HepG2 (cell line): ENCODE results near the gene CBLC. TPM values are rescaled to one million over a fixed set of nuclear protein-coding genes. Genes with fewer than 3 reads are reported as not detected.

Experiments used
- ATM ChIP-seq: fragments of 450-650 bp; IDR thresholded peaks from 2 replicates; pipeline ENCODE4 v1.7.1; 2017; ENCODE audit warnings: mild to moderate bottlenecking, borderline replicate concordance
- DBP ChIP-seq: sonication (generic); formaldehyde crosslinking; IDR thresholded peaks from 2 replicates; pipeline ENCODE4 v1.4.0; 2020; ENCODE audit warnings: missing genetic modification reagents; ENCODE audit errors: not compliant biosample characterization
- ELF4 ChIP-seq: sonication (generic); formaldehyde crosslinking; IDR thresholded peaks from 2 replicates; pipeline ENCODE4 v1.5.0; 2020; ENCODE audit warnings: missing genetic modification reagents, mild to moderate bottlenecking, moderate library complexity, borderline replicate concordance
- GABPA ChIP-seq, 2 experiments: IDR thresholded peaks; 2 replicates each; pipeline ENCODE4 v1.6.1; 2011 to 2016; ENCODE audit warnings: low read depth in 2 of 2, low read length in 1 of 2, missing biosample characterization in 1 of 2, missing genetic modification characterization in 1 of 2
- MAFK ChIP-seq, 2 experiments: IDR thresholded peaks in 1 of 2; conservative IDR thresholded peaks in 1 of 2; 2 replicates each; pipeline ENCODE4 v1.6.1; 2011; ENCODE audit warnings: improper control_type of control experiment in 2 of 2, low read length in 2 of 2
- MEF2D ChIP-seq: sonication (generic); formaldehyde crosslinking; IDR thresholded peaks from 2 replicates; pipeline ENCODE4 v1.5.1; 2020; ENCODE audit warnings: mild to moderate bottlenecking, missing genetic modification reagents
- NR2F2 ChIP-seq: IDR thresholded peaks from 2 replicates; pipeline ENCODE4 v1.6.1; 2012; ENCODE audit warnings: low read depth, inconsistent platforms, borderline replicate concordance
- PPARG ChIP-seq: conservative IDR thresholded peaks from 2 replicates; pipeline ENCODE4 v1.6.1; 2016; ENCODE audit warnings: missing biosample characterization, missing genetic modification reagents
- YY1 ChIP-seq: IDR thresholded peaks from 2 replicates; pipeline ENCODE4 v1.6.1; 2011; ENCODE audit warnings: low read length, low read depth, moderate library complexity, mild to moderate bottlenecking; ENCODE audit not compliant: insufficient read depth, insufficient replicate concordance
- ZFP36L2 ChIP-seq: sonication (generic); formaldehyde crosslinking; IDR thresholded peaks from 2 replicates; pipeline ENCODE4 v1.4.0; 2020; ENCODE audit warnings: missing genetic modification reagents
- ZMAT3 ChIP-seq: sonication (generic); formaldehyde crosslinking; conservative IDR thresholded peaks from 2 replicates; pipeline ENCODE4 v1.7.0; 2021; ENCODE audit warnings: missing genetic modification reagents
- ZNF260 ChIP-seq: sonication (generic); formaldehyde crosslinking; IDR thresholded peaks from 2 replicates; pipeline ENCODE4 v1.4.0; 2020; ENCODE audit warnings: missing genetic modification reagents, low read depth, mild to moderate bottlenecking, borderline replicate concordance
- ZNF720 ChIP-seq: sonication (generic); formaldehyde crosslinking; IDR thresholded peaks from 2 replicates; pipeline ENCODE4 v1.4.0; 2020; ENCODE audit warnings: missing genetic modification reagents
- ZNF772 ChIP-seq: sonication (generic); formaldehyde crosslinking; IDR thresholded peaks from 2 replicates; pipeline ENCODE4 v1.5.0; 2020; ENCODE audit warnings: mild to moderate bottlenecking, missing genetic modification reagents
- ZSCAN30 ChIP-seq: sonication (generic); formaldehyde crosslinking; IDR thresholded peaks from 2 replicates; pipeline ENCODE4 v1.5.0; 2020; ENCODE audit warnings: mild to moderate bottlenecking, missing genetic modification reagents
- polyA plus RNA-seq, 8 experiments: library from polyadenylated mRNA; depleted of rRNA in 3 of 8; stranded (reverse) in 7 of 8; unstranded in 1 of 8; fragments of >200 nt; fragmentation: Illumina TruSeq in 4 of 8; extraction: Trizol in 4 of 8; gene quantifications; 2 replicates each; pipeline versions ENCODE4 v1.2.1 to v1.2.3, GENCODE V29; 2011 to 2016; ENCODE audit warnings: low read depth in 4 of 8, missing spikeins in 1 of 8, mixed read lengths in 1 of 8; ENCODE audit not compliant: insufficient read depth in 1 of 8
- total RNA-seq, 5 experiments: library from RNA; depleted of rRNA; stranded (reverse); fragments of >200 nt; fragmentation: Illumina TruSeq; extraction: Trizol; gene quantifications; 2 replicates each; pipeline ENCODE4 v1.2.3, GENCODE V29; 2016; ENCODE audit warnings: low read depth in 1 of 5
- TF ChIP-seq, protein P1 (sequence below): sonication (generic); formaldehyde crosslinking; IDR thresholded peaks from 2 replicates; pipeline ENCODE4 v1.4.0; 2020; ENCODE audit warnings: missing genetic modification reagents
- TF ChIP-seq, protein P2 (sequence below): sonication (generic); formaldehyde crosslinking; IDR thresholded peaks from 2 replicates; pipeline ENCODE4 v1.4.0; 2020; ENCODE audit warnings: mild to moderate bottlenecking, missing genetic modification reagents, borderline replicate concordance
- TF ChIP-seq, protein P3 (sequence below): sonication (generic); formaldehyde crosslinking; IDR thresholded peaks from 2 replicates; pipeline ENCODE4 v1.8.1; 2023; ENCODE audit warnings: mild to moderate bottlenecking, missing genetic modification reagents
- TF ChIP-seq, protein P4 (sequence below): sonication (generic); formaldehyde crosslinking; IDR thresholded peaks from 2 replicates; pipeline ENCODE4 v1.5.1; 2020; ENCODE audit warnings: mild to moderate bottlenecking, missing genetic modification reagents, borderline replicate concordance

Gene CBLC
- total and polyA plus RNA-seq, 2 of the 13 experiments (the other 11 are each of a cell fraction or from before 2014, with no cell fraction given): 1.8 to 2.6 TPM

GRCh38 chr19:44845612-44846454, 68.1 kb downstream of the CBLC start, which contains the start of gene NECTIN2 (continued):
- TF ChIP-seq, protein P1, sequence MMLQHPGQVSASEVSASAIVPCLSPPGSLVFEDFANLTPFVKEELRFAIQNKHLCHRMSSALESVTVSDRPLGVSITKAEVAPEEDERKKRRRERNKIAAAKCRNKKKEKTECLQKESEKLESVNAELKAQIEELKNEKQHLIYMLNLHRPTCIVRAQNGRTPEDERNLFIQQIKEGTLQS (CRISPR knock-in tag): 0 out of 2 replicates have a peak, but pooled peaks have one; percentile 9
- no peak for TF ChIP-seq DBP (CRISPR knock-in tag)
- TF ChIP-seq PPARG (CRISPR knock-in tag): peak; percentile 32; the same call in 1 of the 2 replicates
- no peak for TF ChIP-seq ZNF720 (CRISPR knock-in tag)
- TF ChIP-seq ZNF260: no peak
- no peak for TF ChIP-seq ZNF772 (CRISPR knock-in tag)
- TF ChIP-seq YY1: no peak
- TF ChIP-seq, protein P2, sequence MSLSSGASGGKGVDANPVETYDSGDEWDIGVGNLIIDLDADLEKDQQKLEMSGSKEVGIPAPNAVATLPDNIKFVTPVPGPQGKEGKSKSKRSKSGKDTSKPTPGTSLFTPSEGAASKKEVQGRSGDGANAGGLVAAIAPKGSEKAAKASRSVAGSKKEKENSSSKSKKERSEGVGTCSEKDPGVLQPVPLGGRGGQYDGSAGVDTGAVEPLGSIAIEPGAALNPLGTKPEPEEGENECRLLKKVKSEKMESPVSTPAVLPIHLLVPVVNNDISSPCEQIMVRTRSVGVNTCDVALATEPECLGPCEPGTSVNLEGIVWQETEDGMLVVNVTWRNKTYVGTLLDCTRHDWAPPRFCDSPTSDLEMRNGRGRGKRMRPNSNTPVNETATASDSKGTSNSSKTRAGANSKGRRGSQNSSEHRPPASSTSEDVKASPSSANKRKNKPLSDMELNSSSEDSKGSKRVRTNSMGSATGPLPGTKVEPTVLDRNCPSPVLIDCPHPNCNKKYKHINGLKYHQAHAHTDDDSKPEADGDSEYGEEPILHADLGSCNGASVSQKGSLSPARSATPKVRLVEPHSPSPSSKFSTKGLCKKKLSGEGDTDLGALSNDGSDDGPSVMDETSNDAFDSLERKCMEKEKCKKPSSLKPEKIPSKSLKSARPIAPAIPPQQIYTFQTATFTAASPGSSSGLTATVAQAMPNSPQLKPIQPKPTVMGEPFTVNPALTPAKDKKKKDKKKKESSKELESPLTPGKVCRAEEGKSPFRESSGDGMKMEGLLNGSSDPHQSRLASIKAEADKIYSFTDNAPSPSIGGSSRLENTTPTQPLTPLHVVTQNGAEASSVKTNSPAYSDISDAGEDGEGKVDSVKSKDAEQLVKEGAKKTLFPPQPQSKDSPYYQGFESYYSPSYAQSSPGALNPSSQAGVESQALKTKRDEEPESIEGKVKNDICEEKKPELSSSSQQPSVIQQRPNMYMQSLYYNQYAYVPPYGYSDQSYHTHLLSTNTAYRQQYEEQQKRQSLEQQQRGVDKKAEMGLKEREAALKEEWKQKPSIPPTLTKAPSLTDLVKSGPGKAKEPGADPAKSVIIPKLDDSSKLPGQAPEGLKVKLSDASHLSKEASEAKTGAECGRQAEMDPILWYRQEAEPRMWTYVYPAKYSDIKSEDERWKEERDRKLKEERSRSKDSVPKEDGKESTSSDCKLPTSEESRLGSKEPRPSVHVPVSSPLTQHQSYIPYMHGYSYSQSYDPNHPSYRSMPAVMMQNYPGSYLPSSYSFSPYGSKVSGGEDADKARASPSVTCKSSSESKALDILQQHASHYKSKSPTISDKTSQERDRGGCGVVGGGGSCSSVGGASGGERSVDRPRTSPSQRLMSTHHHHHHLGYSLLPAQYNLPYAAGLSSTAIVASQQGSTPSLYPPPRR (CRISPR knock-in tag): 0 out of 2 replicates have a peak, but pooled peaks have one; percentile 16
- TF ChIP-seq ATM: no peak
- TF ChIP-seq MEF2D: no peak; the same call in none of the 2 replicates
- TF ChIP-seq MAFK (conservative IDR thresholded peaks at IDR 0.05 in 1 of 2, IDR thresholded peaks at IDR 0.05 in 1 of 2; ENCODE audit: low read length in 2 of 2): no peak
- TF ChIP-seq, protein P3, sequence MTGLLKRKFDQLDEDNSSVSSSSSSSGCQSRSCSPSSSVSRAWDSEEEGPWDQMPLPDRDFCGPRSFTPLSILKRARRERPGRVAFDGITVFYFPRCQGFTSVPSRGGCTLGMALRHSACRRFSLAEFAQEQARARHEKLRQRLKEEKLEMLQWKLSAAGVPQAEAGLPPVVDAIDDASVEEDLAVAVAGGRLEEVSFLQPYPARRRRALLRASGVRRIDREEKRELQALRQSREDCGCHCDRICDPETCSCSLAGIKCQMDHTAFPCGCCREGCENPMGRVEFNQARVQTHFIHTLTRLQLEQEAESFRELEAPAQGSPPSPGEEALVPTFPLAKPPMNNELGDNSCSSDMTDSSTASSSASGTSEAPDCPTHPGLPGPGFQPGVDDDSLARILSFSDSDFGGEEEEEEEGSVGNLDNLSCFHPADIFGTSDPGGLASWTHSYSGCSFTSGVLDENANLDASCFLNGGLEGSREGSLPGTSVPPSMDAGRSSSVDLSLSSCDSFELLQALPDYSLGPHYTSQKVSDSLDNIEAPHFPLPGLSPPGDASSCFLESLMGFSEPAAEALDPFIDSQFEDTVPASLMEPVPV (CRISPR knock-in tag): no peak
- no peak for TF ChIP-seq ZFP36L2 (CRISPR knock-in tag)
- TF ChIP-seq, protein P4, sequence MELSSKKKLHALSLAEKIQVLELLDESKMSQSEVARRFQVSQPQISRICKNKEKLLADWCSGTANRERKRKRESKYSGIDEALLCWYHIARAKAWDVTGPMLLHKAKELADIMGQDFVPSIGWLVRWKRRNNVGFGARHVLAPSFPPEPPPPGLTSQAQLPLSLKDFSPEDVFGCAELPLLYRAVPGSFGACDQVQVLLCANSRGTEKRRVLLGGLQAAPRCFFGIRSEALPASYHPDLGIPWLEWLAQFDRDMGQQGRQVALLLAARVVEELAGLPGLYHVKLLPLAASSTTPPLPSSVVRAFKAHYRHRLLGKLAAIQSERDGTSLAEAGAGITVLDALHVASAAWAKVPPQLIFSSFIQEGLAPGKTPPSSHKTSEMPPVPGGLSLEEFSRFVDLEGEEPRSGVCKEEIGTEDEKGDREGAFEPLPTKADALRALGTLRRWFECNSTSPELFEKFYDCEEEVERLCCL (CRISPR knock-in tag): no peak
- no peak for TF ChIP-seq ELF4 (CRISPR knock-in tag)
- TF ChIP-seq ZMAT3 (CRISPR knock-in tag): peak; percentile 43; the same call in 1 of the 2 replicates
- peak; percentile 46; the same call in 1 of the 2 replicates for TF ChIP-seq NR2F2
- TF ChIP-seq GABPA (IDR thresholded peaks at IDR 0.05; ENCODE audit: low read depth, low read length): no peak
- TF ChIP-seq GABPA (CRISPR knock-in tag; IDR thresholded peaks at IDR 0.05; ENCODE audit: low read depth): 0 out of 2 replicates have a peak, but pooled peaks have one; percentile 19
- TF ChIP-seq ZSCAN30 (CRISPR knock-in tag): no peak
